ENCODE results near the gene AUTS2. TPM values are rescaled to one million over a fixed set of nuclear protein-coding genes. Genes with fewer than 3 reads are reported as not detected.

Gene AUTS2
- total RNA-seq, 6 experiments from 2014 or later, result 10.4 to 32.0 (median 19.3) TPM

DNA sequence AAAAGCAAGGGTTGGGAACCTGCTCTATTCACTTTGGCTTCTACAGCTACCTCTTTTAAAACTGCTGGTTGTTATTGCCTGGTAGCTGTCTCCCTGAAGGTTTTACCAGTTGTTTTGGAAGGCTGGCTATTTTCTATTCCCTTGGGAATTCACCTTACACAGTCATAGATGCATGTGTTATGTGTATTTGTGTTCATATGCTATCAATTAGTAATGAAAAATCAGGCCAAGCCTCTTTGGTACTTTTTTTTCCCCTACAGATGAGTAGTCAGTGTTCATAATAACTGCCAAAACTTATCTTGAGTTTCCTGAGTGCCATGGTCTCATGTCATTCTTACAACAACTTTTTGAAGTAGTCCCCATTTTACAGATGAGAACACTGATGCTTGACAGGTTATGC, 795.7 kb downstream of the AUTS2 start:
- DNase-seq (no peak), ATAC-seq (no peak)
- intact Hi-C loops (cut with DNase I), result no loop called here
- TF ChIP-seq CTCF (IDR thresholded peaks at IDR 0.05) (no peak), POLR2A (IDR thresholded peaks at IDR 0.05) (no peak)
- no peak overlapping the region for H3K4me3 ChIP-seq
- no peaks in the 10 kb centered on the region for H3K9me3 ChIP-seq
- H3K27ac ChIP-seq, result no peak overlapping the region
- H3K36me3 ChIP-seq, result no peaks in the 10 kb centered on the region
- H3K4me1 ChIP-seq, result no peaks in the 10 kb centered on the region
- no peaks in the 10 kb centered on the region for H3K27me3 ChIP-seq

DNA sequence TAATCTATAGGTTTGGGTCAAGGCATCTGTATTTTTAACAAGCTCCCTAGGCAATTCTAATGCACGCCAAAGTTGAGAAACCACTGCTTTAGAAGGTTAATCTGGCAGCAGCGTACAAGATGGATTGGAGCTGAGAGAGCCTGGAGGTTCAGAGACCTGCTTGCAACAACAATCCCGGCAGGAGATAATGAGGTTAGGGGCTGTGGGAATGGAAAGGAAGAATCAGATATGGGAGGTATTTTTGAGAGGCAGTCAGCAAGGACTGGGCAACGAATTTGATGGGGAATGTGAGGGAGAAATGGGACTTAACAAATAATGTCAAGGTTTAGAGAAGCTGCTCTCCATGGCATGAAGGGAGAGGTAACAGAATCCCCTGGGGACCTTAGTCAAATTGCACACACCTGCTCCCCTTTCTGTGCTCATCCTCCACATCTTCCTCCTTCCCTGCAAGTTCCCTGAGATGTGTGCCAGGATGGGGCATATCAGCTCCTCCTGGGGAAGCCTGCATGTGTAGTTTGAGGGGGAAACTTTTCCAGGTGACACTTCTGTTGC, 802.6 kb downstream of the AUTS2 start:
- no peaks in the 10 kb centered on the region for H3K27me3 ChIP-seq
- WGBS (ENCODE audit: insufficient coverage, low coverage, low lambda C conversion rate, missing lambda C conversion rate), result 60% methylated on average over 2 of the region's 4 CpGs
- H3K27ac ChIP-seq, result no peak overlapping the region
- no peaks in the 10 kb centered on the region for H3K4me1 ChIP-seq
- DNase-seq (no peak), ATAC-seq (no peak)
- no peaks in the 10 kb centered on the region for H3K36me3 ChIP-seq
- intact Hi-C loops (cut with DNase I), result no loop called here
- no peaks in the 10 kb centered on the region for H3K9me3 ChIP-seq
- TF ChIP-seq POLR2A (IDR thresholded peaks at IDR 0.05) (no peak), CTCF (IDR thresholded peaks at IDR 0.05) (no peak)
- H3K4me3 ChIP-seq, result no peak overlapping the region

GRCh38 chr7:70402069-70402468, 803.8 kb downstream of the AUTS2 start:
- DNase-seq (no peak), ATAC-seq (no peak)
- TF ChIP-seq POLR2A (IDR thresholded peaks at IDR 0.05) (no peak), CTCF (IDR thresholded peaks at IDR 0.05) (no peak)
- 95% methylated on average over 3 of the region's 3 CpGs for WGBS (ENCODE audit: insufficient coverage, low coverage, low lambda C conversion rate, missing lambda C conversion rate)
- H3K9me3 ChIP-seq, result no peaks in the 10 kb centered on the region
- H3K4me3 ChIP-seq, result no peak overlapping the region
- no peak overlapping the region for H3K27ac ChIP-seq
- no peaks in the 10 kb centered on the region for H3K4me1 ChIP-seq
- H3K27me3 ChIP-seq, result no peaks in the 10 kb centered on the region
- intact Hi-C loops (cut with DNase I), result no loop called here
- no peaks in the 10 kb centered on the region for H3K36me3 ChIP-seq

DNA sequence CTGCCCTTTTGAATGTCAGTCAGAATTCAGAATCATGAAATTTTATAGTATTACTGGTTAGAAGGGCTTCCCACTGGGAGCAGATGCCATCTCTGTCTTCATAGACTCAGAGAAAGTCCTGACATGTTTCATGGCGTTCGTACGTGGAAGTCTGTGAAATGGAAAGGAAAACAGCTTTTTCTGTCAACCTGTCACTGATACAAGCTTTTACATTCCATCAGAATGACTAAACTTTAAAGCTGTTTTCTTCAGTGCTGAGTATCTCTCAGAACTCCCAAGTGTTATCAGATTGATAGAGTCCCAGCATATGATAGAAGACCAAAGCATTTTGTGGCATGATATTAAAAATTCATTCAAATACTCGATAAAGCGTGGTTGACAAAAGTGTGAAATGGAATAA, 807.0 kb downstream of the AUTS2 start:
- Histone ChIP-seq H3K9me3 (no peaks in the 10 kb centered on the region), H3K36me3 (no peaks in the 10 kb centered on the region), H3K4me1 (no peaks in the 10 kb centered on the region), H3K4me3 (no peak overlapping the region), H3K27ac (no peak overlapping the region), H3K27me3 (no peaks in the 10 kb centered on the region)
- DNase-seq (no peak), ATAC-seq (no peak)
- intact Hi-C loops (cut with DNase I), result no loop called here
- TF ChIP-seq POLR2A (IDR thresholded peaks at IDR 0.05), result no peak
- no peak for TF ChIP-seq CTCF (IDR thresholded peaks at IDR 0.05)
- 85% methylated on average over 5 of the region's 5 CpGs for WGBS (ENCODE audit: insufficient coverage, low coverage, low lambda C conversion rate, missing lambda C conversion rate)
